Heart left ventricle (tissue), 16 donors: ENCODE measurements around the gene OR1S1. TPM values are rescaled to one million over a fixed set of nuclear protein-coding genes. Genes with fewer than 3 reads are reported as not detected.

ENCODE experiments used
- ATAC-seq, 4 donors: fragments of 200-7000 bp; cut with Tn5 transposase; one replicate each; pipeline ENCODE4 v1.9.1; 2020 to 2022; ENCODE audit warnings: moderate library complexity in 4 of 4, mild to moderate bottlenecking in 3 of 4, moderate number of reproducible peaks in 1 of 4
- DNase-seq, 5 donors: peaks; one replicate each; pipeline ENCODE4 v3.0.0-alpha.2; 2020
- H3K27ac ChIP-seq, 12 donors: fragments of 200-600 bp; sonication (generic) in 4 of 12; one replicate each; pipeline versions ENCODE4 v1.5.0 to v1.8.0; 2016 to 2022; ENCODE audit warnings: mild to moderate bottlenecking in 2 of 12
- H3K27me3 ChIP-seq, 9 donors: fragments of 200-600 bp; sonication (generic) in 2 of 9; one replicate each; pipeline versions ENCODE4 v1.5.1 to v1.8.0; 2016 to 2022; ENCODE audit warnings: mild to moderate bottlenecking in 3 of 9
- H3K36me3 ChIP-seq, 9 donors: fragments of 200-600 bp; sonication (generic) in 2 of 9; one replicate each; pipeline versions ENCODE4 v1.5.0 to v1.8.0; 2018 to 2022; ENCODE audit warnings: mild to moderate bottlenecking in 2 of 9
- H3K4me1 ChIP-seq, 12 donors: fragments of 200-600 bp; sonication (generic) in 4 of 12; one replicate each; pipeline versions ENCODE4 v1.5.0 to v1.8.0; 2016 to 2022; ENCODE audit warnings: mild to moderate bottlenecking in 3 of 12
- H3K4me3 ChIP-seq, 12 donors: fragments of 200-600 bp; sonication (generic) in 4 of 12; one replicate each; pipeline versions ENCODE4 v1.5.0 to v1.8.0; 2017 to 2022; ENCODE audit warnings: mild to moderate bottlenecking in 9 of 12, moderate library complexity in 4 of 12
- H3K9me3 ChIP-seq, 12 donors: fragments of 200-600 bp; sonication (generic) in 4 of 12; one replicate each; pipeline versions ENCODE4 v1.5.0 to v1.8.0; 2016 to 2022; ENCODE audit warnings: mild to moderate bottlenecking in 1 of 12
- POLR2A ChIP-seq, 2 donors: fragments of 450-650 bp; IDR thresholded peaks; one replicate each; pipeline ENCODE4 v1.6.1; 2017; ENCODE audit warnings: antibody characterized with exemption in 2 of 2, mild to moderate bottlenecking in 2 of 2, moderate library complexity in 2 of 2
- WGBS, 4 donors: extraction: QIAGEN DNeasy Blood & Tissue Kit in 2 of 4; methylation state at CpG; one replicate each; pipeline versions ENCODE4 v1.1.5 to v1.1.7; 2013 to 2018; 5-methylcytosine and 5-hydroxymethylcytosine counted together
- intact Hi-C, 10 donors: fragments of 100-400 bp; cut with DNase I; formaldehyde crosslinking; loops; one replicate each; pipeline versions ENCODE4 v1.11.1 to v1.14.2; 2022
- polyA plus RNA-seq, 2 donors: library from polyadenylated mRNA; stranded (reverse); fragments of 200-250 nt; gene quantifications; one replicate each; pipeline ENCODE4 v1.2.3, GENCODE V29; 2013
- total RNA-seq, 9 donors: library from RNA; depleted of rRNA in 2 of 9; stranded (reverse); fragments of >200 nt in 2 of 9; fragmentation: NEBNext Ultra II Directional in 3 of 9; extraction: Animal tissue kit (Norgen Biotek cat#: 25700) in 3 of 9; gene quantifications; one replicate each; pipeline versions ENCODE4 v1.1.0 to v1.2.4, GENCODE V29; 2016 to 2023
- TF ChIP-seq, protein P1 (sequence below), 12 donors: fragments of 200-600 bp; sonication (generic) in 4 of 12; IDR thresholded peaks; one replicate each; pipeline versions ENCODE4 v1.5.0 to v1.8.0; 2018 to 2022; ENCODE audit warnings: antibody characterized with exemption in 12 of 12, mild to moderate bottlenecking in 5 of 12
- donor health status: ischemic (EF 13 %, LVEDD 7.1; RV severe dilation, severe dysfunction).
- donor health status: healthy with polysubstance abuse.
- donor health status: DM: no; HTN: yes; CAD: no.
- donor health status: DM: no; HTN: no; CAD: no.
- donor health status: ischemic (EF 25% LVEDD 6.9; RV normal size, moderate dysfunction).
- donor health status: ischemic (EF 25% LVEDD 5.7; RV mildly dilated, moderate dysfunction).
- donor health status: healthy.
- donor health status: DM: yes; HTN: yes; CAD: no.
- donor health status: ischemic (EF 35%, LVEDD 5.7; RV mildly dilated, moderate dysfunction).
- donor health status: nonischemic (EF 11% LVEDD 7.7; RV severe dilation, severe dysfunction).
- donor health status: DM: yes; HTN: yes; CAD: no.
- donor health status: PGD.
- donor health status: ischemic (EF 29% LVEDD 5.4; RV normal size, mild dysfunction).
- donor health status: nonischemic (EF 23%, LVEDD 6.1; RV moderate dilation, normal function).

The OR1S1 gene
- total and polyA plus RNA-seq, 11 donors, result not detected

DNA sequence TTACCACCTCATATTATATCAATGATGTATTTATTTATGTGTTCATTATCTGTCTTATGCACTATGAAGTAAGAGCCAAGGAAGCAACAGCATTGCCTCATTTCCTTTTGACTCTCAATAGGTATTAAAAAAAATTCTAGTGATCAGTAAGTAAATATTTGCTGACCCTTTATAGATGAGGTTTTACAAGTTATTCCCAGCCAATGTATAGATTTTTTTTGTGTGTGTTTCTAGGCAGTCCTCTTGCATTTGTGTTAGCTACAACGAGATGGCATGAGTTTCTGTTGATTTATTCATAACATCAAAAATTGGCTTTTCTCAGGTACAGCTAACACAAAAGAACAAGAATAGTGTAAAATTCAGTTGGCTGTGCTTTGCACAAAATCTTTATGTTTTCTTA is 13.2 kb upstream of the OR1S1 start:
- no peaks in the 10 kb centered on the region for H3K27me3 ChIP-seq
- H3K4me3 ChIP-seq, result no peak overlapping the region
- no peak overlapping the region for H3K27ac ChIP-seq
- H3K4me1 ChIP-seq, result no peaks in the 10 kb centered on the region
- intact Hi-C loops, result no loop called here
- ATAC-seq, result no peak
- no peak for DNase-seq
- 51 to 54% (median 51%) methylated on average over 1 of the region's 1 CpG for WGBS, 4 donors
- no peaks in the 10 kb centered on the region for H3K36me3 ChIP-seq
- H3K9me3 ChIP-seq, result peaks cover 0 to 30% (median 9%) of the 10 kb centered on the region in 12 donors
- TF ChIP-seq, protein P1, sequence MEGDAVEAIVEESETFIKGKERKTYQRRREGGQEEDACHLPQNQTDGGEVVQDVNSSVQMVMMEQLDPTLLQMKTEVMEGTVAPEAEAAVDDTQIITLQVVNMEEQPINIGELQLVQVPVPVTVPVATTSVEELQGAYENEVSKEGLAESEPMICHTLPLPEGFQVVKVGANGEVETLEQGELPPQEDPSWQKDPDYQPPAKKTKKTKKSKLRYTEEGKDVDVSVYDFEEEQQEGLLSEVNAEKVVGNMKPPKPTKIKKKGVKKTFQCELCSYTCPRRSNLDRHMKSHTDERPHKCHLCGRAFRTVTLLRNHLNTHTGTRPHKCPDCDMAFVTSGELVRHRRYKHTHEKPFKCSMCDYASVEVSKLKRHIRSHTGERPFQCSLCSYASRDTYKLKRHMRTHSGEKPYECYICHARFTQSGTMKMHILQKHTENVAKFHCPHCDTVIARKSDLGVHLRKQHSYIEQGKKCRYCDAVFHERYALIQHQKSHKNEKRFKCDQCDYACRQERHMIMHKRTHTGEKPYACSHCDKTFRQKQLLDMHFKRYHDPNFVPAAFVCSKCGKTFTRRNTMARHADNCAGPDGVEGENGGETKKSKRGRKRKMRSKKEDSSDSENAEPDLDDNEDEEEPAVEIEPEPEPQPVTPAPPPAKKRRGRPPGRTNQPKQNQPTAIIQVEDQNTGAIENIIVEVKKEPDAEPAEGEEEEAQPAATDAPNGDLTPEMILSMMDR (IDR thresholded peaks at IDR 0.05), result no peak
- no peak for TF ChIP-seq POLR2A (IDR thresholded peaks at IDR 0.05)

DNA sequence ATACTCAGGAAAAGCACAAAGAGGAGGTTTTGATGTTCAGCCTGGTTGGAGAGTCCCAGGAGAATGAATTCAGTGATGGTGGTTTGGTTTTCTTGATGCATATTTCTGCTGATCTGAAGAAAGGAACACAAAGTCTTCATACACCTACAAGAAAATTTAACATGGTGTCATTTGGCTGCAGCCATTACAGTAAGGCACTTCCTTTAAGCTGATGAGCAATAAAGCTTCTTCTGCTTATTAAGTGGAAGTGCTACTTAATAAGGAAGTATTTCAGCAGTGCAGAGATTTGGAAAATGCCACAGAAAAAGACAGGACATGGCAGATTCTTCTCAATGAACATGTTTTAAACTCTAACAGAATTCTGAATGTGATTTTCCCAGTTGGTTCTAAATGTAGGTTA is 8.5 kb upstream of the OR1S1 start, which contains the start of gene OR1S2:
OR1S2 (minus strand) TSS at position 101 of the 400 bp plus-strand sequence; CDS start at position 101, 0 bp downstream.
- Histone ChIP-seq H3K27me3 (no peaks in the 10 kb centered on the region), H3K27ac (no peak within 1 kb of the TSS), H3K9me3 (no peaks in the 10 kb centered on the region), H3K36me3 (no peaks in the 10 kb centered on the region), H3K4me3 (no peak within 1 kb of the TSS), H3K4me1 (no peaks in the 10 kb centered on the region)
- no peak for TF ChIP-seq POLR2A (IDR thresholded peaks at IDR 0.05)
- TF ChIP-seq, protein P1 (IDR thresholded peaks at IDR 0.05), result no peak
- intact Hi-C loops, result no loop called here
- no peak for ATAC-seq
- DNase-seq, result no peak

DNA sequence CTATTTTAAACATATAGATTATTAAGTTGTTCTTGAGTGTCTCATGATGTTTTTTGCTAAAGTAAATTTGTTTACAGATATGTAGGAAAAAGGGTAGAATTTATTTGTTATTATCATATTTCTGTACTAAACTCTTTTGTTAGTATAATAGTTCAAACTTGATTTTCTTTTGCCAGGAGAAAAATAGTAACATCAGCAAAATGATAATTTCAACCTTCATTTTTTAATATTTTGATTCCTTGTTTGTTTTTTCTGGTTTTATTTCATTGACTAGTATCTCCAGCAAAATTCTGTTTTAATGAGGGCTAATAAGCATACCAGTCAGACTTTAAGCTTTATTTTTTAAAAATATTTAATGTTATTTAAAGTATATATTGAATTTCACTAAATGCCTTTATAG is 4.0 kb downstream of the OR1S1 start:
- intact Hi-C loops, result no loop called here
- no peak for DNase-seq
- no peaks in the 10 kb centered on the region for H3K4me1 ChIP-seq
- TF ChIP-seq POLR2A (IDR thresholded peaks at IDR 0.05), result no peak
- TF ChIP-seq, protein P1 (IDR thresholded peaks at IDR 0.05), result no peak
- no peaks in the 10 kb centered on the region for H3K27me3 ChIP-seq
- H3K9me3 ChIP-seq, result no peaks in the 10 kb centered on the region
- H3K27ac ChIP-seq, result no peak overlapping the region
- no peak overlapping the region for H3K4me3 ChIP-seq
- no peaks in the 10 kb centered on the region for H3K36me3 ChIP-seq
- no peak for ATAC-seq

DNA sequence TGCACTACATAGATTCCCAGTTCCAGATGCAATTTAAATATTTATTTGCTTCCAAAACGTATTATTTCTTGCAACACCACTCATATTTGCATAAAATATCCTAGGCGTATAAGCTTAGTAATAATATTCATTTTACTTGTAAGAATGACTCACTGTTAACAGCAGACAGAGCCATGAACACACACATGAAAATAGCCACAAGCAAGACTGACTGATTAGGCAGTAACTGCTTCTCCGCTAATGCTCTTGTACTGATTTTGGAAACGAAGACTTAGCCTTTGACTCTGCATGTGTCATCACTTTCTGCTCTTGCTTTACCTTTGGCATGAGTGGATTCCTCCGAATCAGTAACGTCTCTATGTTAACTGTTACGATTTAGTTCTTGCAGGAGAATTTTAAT is 10.2 kb downstream of the OR1S1 start:
- ATAC-seq (no peak), DNase-seq (no peak)
- no peaks in the 10 kb centered on the region for H3K27me3 ChIP-seq
- no peak for TF ChIP-seq POLR2A (IDR thresholded peaks at IDR 0.05)
- TF ChIP-seq, protein P1 (IDR thresholded peaks at IDR 0.05), result no peak
- no peak overlapping the region for H3K27ac ChIP-seq
- WGBS, 4 donors, result 69 to 75% (median 73%) methylated on average over 7 of the region's 7 CpGs
- intact Hi-C loops, result no loop called here
- no peaks in the 10 kb centered on the region for H3K36me3 ChIP-seq
- no peak overlapping the region for H3K4me3 ChIP-seq
- no peaks in the 10 kb centered on the region for H3K4me1 ChIP-seq
- no peaks in the 10 kb centered on the region for H3K9me3 ChIP-seq
